Left colon (tissue), 2 donors: ENCODE data around the gene TMEM175. TPM values are rescaled to one million over a fixed set of nuclear protein-coding genes. Genes with fewer than 3 reads are reported as not detected.
A peak's percentile ranks its signal among the peaks of the same experiment; 100 is the strongest.
"Not testable (repeated sequence)": the region's sequence is repeated elsewhere in the genome, so short reads cannot be mapped to it uniquely, and the experiment has no call there.

Experiments used
- ATAC-seq: fragments of 200-7000 bp; cut with Tn5 transposase; one replicate; pipeline ENCODE4 v1.9.1; 2020; ENCODE audit warnings: mild to moderate bottlenecking, moderate library complexity
- DNase-seq, 2 donors: peaks; one replicate each; pipeline ENCODE4 v3.0.0-alpha.2; 2020
- intact Hi-C, 2 donors: fragments of 100-400 bp; cut with DNase I in 1 of 2; cut with micrococcal nuclease in 1 of 2; formaldehyde crosslinking; loops; one replicate each; pipeline versions ENCODE4 v1.11.2 to v1.14.0; 2022; cut with DNase I, micrococcal nuclease
- total RNA-seq, 2 donors: library from RNA; stranded (reverse); fragmentation: NEBNext Ultra II Directional; extraction: Animal tissue kit (Norgen Biotek cat#: 25700); gene quantifications; one replicate each; pipeline ENCODE4 v1.2.1, GENCODE V29; 2021
- donor health status: DM: no; HTN: no; CAD: no.
- donor health status: DM: yes; HTN: yes; CAD: no.

Gene TMEM175
- total RNA-seq, 2 donors from 2014 or later: 21.4 to 28.6 TPM

GRCh38 chr4:993111-994029 is 61.1 kb downstream of the TMEM175 start, which contains the start of gene SLC26A1:
SLC26A1 (minus strand) TSS chr4:993404; CDS start chr4:991703, 1,701 bp downstream.
- peak in 1 of 2 donors; percentile 62 for DNase-seq
- peak; percentile 68 for ATAC-seq
- intact Hi-C loops: no loop called here

DNA sequence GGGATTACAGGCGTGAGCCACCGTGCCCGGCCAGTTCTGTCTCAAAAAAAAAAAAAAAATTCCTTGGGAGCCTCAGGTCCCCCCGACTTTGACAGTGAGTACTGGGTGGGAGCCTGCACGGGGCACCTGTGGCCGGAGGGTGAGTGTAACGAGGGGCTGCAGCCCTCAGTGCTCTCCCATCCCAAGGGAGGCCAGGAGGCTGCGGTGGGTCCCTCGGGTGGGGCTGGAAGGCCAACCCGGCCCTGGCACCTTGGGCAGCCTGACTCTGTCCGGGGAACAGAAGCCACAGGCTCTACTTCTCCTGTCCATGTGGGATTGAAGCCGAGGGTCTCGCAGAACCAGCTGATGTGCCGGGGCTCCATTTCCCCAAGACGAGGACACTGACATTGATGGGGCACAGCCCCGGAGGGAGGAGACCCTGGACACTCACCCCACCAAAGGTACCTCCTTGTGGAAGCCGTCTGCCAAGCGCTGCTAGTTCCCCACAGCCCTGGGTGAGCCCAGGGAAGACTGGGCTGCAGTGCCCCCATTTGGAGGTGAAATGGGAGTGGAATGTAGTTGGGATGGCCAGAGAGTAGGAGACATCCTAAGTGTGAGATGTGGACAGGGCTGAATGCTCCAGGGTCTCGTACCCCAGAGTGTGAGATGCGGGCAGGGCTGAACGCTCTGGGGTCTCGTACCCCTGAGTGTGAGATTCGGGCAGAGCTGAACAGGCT is 63.2 kb downstream of the TMEM175 start:
- DNase-seq (no peak), ATAC-seq (no peak)
- intact Hi-C loops: no loop called here

GRCh38 chr4:996030-996996 is 64.1 kb downstream of the TMEM175 start:
- DNase-seq (no peak), ATAC-seq (no peak)
- intact Hi-C loops: no loop called here

GRCh38 chr4:996997-997374 is 64.7 kb downstream of the TMEM175 start:
- intact Hi-C loops: no loop called here
- ATAC-seq (no peak), DNase-seq (no peak)

GRCh38 chr4:997375-998071 is 65.3 kb downstream of the TMEM175 start:
- no peak for DNase-seq
- intact Hi-C loops: no loop called here
- ATAC-seq: no peak

DNA sequence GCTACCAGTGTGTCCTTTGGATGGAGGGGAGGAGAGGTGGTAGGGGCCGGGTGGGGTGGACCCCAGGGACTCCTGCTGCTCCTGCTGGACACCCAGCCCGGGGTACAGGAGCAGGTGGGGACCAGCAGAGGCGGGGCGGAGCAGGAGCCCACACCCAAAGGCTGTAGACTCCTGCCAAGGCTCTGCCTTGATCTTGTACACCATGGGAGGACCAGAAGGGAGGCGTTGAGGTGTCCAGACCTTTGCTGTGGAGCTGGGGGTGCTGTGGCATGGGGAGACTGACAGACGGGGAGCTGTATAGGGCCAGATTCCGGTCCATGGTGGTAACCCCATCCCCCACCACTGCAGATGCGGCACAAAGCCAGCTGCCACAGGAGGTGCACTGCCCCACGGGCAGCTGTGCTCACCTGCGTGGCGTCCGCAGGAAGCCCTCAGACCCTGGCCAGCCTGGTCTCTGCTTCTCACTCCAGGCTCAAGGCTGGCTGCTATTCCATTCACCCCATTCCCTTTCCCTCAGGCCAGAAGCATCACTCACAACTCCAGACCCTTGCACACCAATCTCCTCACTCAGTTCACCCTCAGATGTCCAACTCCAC is 65.9 kb downstream of the TMEM175 start:
- DNase-seq (no peak), ATAC-seq (no peak)
- intact Hi-C loops: no loop called here

- DNase-seq, intact Hi-C loops: not testable (repeated sequence)
Measured at GRCh38 chr4:999240-999863, 67.1 kb downstream of the TMEM175 start.

DNA sequence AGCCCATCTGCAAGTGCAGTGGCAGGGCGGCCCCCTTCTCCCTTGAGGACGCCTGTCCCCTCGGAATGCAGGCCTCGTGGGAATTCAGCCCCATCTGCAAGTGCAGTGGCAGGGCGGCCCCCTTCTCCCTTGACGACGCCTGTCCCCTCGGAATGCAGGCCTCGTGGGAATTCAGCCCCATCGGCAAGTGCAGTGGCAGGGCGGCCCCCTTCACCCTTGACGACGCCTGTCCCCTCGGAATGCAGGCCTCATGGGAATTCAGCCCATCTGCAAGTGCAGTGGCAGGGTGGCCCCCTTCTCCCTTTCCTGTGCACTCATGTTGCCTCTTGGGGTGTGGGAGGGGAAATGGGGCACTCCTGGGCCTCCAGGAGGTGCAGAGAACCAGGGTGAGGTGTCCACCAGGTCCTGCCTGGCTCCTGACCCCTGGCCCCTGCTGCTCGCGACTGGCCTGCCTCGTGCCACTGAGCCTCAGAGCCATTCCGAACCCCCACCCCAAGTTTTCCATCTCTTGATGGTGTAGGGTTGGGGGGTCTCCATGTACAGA is 67.7 kb downstream of the TMEM175 start:
- DNase-seq: no peak
- intact Hi-C loops: no loop called here
- no peak for ATAC-seq

More at GRCh38 chr4:999240-999863, 67.1 kb downstream of the TMEM175 start:
- ATAC-seq: not testable (repeated sequence)

- ATAC-seq: no peak
- intact Hi-C loops: no loop called here
Measured at GRCh38 chr4:1000686-1001260, 68.5 kb downstream of the TMEM175 start.

GRCh38 chr4:1001561-1002130 is 69.4 kb downstream of the TMEM175 start:
- intact Hi-C loops: no loop called here
- DNase-seq (no peak), ATAC-seq (no peak)

More at GRCh38 chr4:1000686-1001260, 68.5 kb downstream of the TMEM175 start:
- peak in 1 of 2 donors; percentile 5 for DNase-seq

DNA sequence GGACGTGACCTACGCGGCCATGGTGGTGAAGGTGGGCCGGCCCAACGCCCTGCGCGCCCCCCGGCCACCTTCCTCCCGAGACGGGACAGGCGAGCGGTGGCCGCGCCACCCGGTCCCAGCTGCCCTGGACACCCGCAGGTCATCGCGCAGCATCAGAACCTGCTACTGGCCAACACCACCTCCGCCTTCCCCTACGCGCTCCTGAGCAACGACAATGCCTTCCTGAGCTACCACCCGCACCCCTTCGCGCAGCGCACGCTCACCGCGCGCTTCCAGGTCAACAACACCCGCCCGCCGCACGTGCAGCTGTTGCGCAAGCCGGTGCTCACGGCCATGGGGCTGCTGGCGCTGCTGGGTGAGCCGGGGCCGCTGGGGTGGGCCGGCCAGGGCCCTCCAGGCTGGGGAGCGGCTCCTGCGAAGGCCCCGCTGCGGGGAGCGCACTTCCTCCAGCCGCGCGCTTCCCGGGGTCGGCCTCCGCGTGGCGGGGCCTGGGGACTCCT is 69.9 kb downstream of the TMEM175 start:
- DNase-seq (no peak), ATAC-seq (peak; percentile 56)
- intact Hi-C loops: no loop called here

DNA sequence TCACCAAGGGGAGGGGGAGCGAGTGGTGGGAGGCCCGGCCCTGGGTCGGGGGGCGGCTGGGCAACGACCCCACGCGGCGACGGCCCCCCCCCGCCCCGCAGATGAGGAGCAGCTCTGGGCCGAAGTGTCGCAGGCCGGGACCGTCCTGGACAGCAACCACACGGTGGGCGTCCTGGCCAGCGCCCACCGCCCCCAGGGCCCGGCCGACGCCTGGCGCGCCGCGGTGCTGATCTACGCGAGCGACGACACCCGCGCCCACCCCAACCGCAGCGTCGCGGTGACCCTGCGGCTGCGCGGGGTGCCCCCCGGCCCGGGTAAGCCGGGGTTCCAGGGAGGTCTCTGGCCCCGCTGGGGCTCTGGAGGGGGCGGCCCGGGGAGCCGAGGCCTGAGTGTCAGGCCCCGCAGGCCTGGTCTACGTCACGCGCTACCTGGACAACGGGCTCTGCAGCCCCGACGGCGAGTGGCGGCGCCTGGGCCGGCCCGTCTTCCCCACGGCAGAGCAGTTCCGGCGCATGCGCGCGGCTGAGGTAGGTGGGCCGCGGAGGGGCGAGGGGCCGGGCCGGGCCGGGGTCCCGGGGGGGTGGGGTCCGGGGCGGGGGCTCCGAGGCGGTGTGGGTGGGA is 70.5 kb downstream of the TMEM175 start:
- ATAC-seq: peak; percentile 10
- intact Hi-C loops: no loop called here
- no peak for DNase-seq

DNA sequence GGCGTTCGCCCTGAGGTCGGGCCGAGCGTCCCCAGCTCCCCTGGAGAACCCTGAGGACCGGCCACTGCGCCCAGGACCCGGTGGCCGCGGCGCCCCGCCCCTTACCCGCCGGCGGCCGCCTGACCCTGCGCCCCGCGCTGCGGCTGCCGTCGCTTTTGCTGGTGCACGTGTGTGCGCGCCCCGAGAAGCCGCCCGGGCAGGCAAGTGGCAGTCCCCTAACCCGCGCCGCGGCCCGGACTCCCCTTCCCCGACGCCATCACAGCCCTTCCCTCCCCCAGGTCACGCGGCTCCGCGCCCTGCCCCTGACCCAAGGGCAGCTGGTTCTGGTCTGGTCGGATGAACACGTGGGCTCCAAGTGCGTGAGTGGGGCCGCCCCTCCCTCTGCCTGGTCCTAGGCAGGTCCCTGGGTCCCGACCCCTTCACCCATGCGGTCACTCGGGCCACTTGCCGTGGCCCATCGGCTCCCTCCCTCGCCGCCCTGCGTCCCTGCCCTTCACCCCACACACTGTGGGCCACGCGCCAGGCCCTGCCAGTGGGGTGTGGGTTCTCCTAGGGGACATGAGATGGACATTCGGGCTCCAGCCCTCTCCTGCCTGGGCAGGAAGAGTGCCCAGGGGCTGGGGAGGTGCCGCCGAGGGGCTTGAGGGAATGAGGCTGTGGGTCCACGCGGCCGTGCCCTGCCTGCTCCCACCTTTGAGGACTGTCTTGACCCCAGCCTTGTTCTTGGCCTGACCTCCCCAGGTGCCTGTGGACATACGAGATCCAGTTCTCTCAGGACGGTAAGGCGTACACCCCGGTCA is 71.2 kb downstream of the TMEM175 start:
- DNase-seq (no peak), ATAC-seq (no peak)
- intact Hi-C loops: no loop called here

DNA sequence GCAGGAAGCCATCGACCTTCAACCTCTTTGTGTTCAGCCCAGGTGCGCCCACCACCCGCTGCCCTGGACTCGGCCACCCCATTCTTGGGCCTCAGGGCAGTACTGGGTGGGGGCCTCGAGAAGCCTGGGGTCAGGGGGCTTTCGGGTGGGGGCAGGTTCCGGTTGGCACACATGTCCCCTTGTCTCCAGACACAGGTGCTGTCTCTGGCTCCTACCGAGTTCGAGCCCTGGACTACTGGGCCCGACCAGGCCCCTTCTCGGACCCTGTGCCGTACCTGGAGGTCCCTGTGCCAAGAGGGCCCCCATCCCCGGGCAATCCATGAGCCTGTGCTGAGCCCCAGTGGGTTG is 71.8 kb downstream of the TMEM175 start:
- intact Hi-C loops: no loop called here
- DNase-seq (no peak), ATAC-seq (no peak)
